Esophagus (tissue), 2 donors: ENCODE measurements around the gene PET100. TPM values are rescaled to one million over a fixed set of nuclear protein-coding genes. Genes with fewer than 3 reads are reported as not detected.

Experiments used
- H3K27ac ChIP-seq, 2 donors: one replicate each; pipeline ENCODE4 v1.5.1; 2013; ENCODE audit warnings: low read depth in 2 of 2, mild to moderate bottlenecking in 2 of 2, inconsistent platforms in 1 of 2, low read length in 1 of 2, moderate library complexity in 1 of 2
- H3K27me3 ChIP-seq, 2 donors: one replicate each; pipeline ENCODE4 v1.6.1; 2013; ENCODE audit warnings: low read length in 2 of 2, control low read depth in 1 of 2, mild to moderate bottlenecking in 1 of 2; ENCODE audit not compliant: insufficient read depth in 2 of 2, control insufficient read depth in 1 of 2
- H3K36me3 ChIP-seq, 2 donors: one replicate each; pipeline ENCODE4 v1.6.1; 2013; ENCODE audit warnings: low read length in 1 of 2; ENCODE audit not compliant: control insufficient read depth in 2 of 2, insufficient read depth in 2 of 2
- H3K4me1 ChIP-seq, 2 donors: one replicate each; pipeline ENCODE4 v1.6.1; 2013; ENCODE audit warnings: low read length in 1 of 2; ENCODE audit not compliant: control insufficient read depth in 2 of 2, insufficient read depth in 2 of 2
- H3K4me3 ChIP-seq, 2 donors: one replicate each; pipeline ENCODE4 v1.5.1; 2013; ENCODE audit warnings: low read length in 2 of 2, mild to moderate bottlenecking in 2 of 2, low read depth in 1 of 2, moderate library complexity in 1 of 2
- H3K9me3 ChIP-seq, 2 donors: one replicate each; pipeline ENCODE4 v1.6.1; 2013; ENCODE audit warnings: mild to moderate bottlenecking in 2 of 2, low read depth in 1 of 2, low read length in 1 of 2, moderate library complexity in 1 of 2; ENCODE audit not compliant: control insufficient read depth in 2 of 2, insufficient read depth in 1 of 2
- WGBS, 2 donors: extraction: QIAGEN DNeasy Blood & Tissue Kit; methylation state at CpG; one replicate each; pipeline ENCODE4 v1.1.7; 2013; 5-methylcytosine and 5-hydroxymethylcytosine counted together
- polyA plus RNA-seq, 2 donors: library from polyadenylated mRNA; stranded (reverse); fragments of 200-250 nt; gene quantifications; one replicate each; pipeline ENCODE4 v1.2.3, GENCODE V29; 2013
- donor health status: healthy with polysubstance abuse.
- donor health status: Bipolar disorder and iron deficiency.

Gene PET100
- polyA plus RNA-seq, 2 donors, result 81.3 to 234 TPM

DNA sequence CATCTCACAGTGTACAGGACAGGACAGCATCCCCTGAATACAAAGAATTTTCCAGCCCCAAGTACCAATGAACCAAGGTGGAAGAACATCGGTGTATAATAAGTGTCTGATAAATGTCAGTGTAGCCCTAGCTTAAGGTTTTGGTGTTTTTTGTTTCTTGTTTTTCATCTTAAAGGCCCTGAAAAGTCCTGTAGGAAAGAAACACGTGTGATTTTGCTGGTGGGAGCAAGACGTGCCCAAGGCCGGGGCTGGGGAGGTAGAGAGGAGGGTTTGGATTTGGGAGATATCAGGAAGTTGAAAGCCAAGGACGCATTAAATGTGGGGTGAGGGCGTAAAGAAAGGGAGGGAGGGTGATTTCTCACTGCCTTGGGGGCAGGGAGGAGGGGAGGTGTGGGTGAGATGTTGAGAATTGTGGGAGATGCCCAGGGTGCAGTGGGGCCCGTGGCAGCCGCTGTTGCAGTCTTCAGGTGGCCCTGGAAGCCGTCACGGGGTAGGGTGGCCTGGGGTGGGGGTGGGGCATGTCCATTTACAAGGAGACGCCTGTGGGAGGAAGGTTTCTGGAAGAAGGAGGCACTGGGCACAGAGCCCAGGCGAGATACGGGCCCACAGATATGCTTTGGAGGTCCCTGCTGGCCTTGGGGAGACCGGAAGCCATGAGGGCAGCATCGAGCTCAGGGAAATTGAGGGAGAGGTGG lies 27.2 kb upstream of the PET100 start:
- Histone ChIP-seq H3K36me3 (peaks cover 0 to 20% of the 10 kb centered on the region in 2 donors), H3K27ac (peak overlapping the region in 1 of 2 donors; percentile 58), H3K27me3 (no peaks in the 10 kb centered on the region), H3K4me3 (no peak overlapping the region), H3K4me1 (peaks cover 0 to 6% of the 10 kb centered on the region in 2 donors), H3K9me3 (no peaks in the 10 kb centered on the region)
- WGBS, 2 donors, result 38 to 46% methylated on average over 15 of the region's 15 CpGs

- Histone ChIP-seq H3K9me3 (no peaks in the 10 kb centered on the region), H3K27ac (peak overlapping the region; percentile 58 to 78), H3K4me3 (no peak overlapping the region), H3K36me3 (peaks cover 0 to 22% of the 10 kb centered on the region in 2 donors), H3K4me1 (peaks cover 0 to 6% of the 10 kb centered on the region in 2 donors), H3K27me3 (no peaks in the 10 kb centered on the region)
- WGBS, 2 donors, result 55 to 59% methylated on average over 11 of the region's 11 CpGs
These were observed 26.6 kb upstream of the PET100 start for GRCh38 chr19:7602935-7603497.

DNA sequence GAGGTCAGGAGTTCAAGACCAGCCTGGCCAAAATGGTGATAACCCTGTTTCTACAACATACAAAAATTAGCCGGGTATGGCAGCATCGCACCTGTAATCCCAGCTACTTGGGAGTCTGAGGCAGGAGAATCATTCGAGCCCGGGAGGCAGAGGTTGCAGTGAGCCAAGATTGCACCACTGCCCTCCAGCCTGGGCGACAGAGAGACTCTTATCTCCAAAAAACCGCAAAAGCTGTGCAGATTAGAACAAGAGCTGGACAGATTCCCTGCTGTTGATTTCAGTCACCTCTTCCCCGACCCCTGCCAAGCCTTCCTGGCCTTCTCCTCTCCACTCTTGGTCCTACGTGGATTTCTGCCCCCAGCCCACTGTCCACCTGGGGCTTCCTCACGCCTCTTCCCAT lies 25.7 kb upstream of the PET100 start:
- Histone ChIP-seq H3K4me1 (peaks cover 0 to 6% of the 10 kb centered on the region in 2 donors), H3K4me3 (no peak overlapping the region), H3K9me3 (no peaks in the 10 kb centered on the region), H3K27me3 (no peaks in the 10 kb centered on the region), H3K27ac (peak overlapping the region in 1 of 2 donors; percentile 19), H3K36me3 (peaks cover 0 to 26% of the 10 kb centered on the region in 2 donors)
- WGBS, 2 donors, result 77 to 80% methylated on average over 9 of the region's 9 CpGs

GRCh38 chr19:7605490-7606222 lies 23.9 kb upstream of the PET100 start:
- Histone ChIP-seq H3K27ac (no peak overlapping the region), H3K9me3 (no peaks in the 10 kb centered on the region), H3K4me3 (no peak overlapping the region), H3K4me1 (peaks cover 0 to 6% of the 10 kb centered on the region in 2 donors), H3K27me3 (no peaks in the 10 kb centered on the region), H3K36me3 (peaks cover 0 to 29% of the 10 kb centered on the region in 2 donors)
- whole genome bisulfite sequencing, 2 donors, result 72 to 76% methylated on average over 13 to 14 of the region's 14 CpGs

DNA sequence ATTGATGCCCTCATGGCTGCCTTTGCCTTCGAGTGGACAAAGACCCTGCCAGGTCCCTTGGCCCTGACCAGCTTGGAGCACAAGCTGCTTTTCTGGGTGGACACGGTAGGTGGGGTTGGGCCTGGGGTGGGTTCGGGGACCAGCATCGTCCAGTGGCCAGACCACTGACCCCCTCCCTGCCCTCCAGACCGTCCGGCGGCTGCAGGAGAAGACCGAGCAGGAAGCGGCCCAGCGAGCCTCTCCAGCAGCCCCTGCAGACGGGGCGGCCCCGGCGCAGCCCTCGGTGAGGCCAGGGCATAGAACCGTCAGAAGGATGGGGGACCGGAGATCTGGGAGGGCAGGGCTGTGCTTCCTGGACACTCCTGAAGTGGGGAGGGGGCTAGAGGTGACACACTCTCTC lies 23.3 kb upstream of the PET100 start:
- 90 to 94% methylated on average over 17 of the region's 17 CpGs for whole genome bisulfite sequencing, 2 donors
- H3K4me1 ChIP-seq, result peaks cover 0 to 6% of the 10 kb centered on the region in 2 donors
- peaks cover 0 to 30% of the 10 kb centered on the region in 2 donors for H3K36me3 ChIP-seq

GRCh38 chr19:7607212-7607873 lies 22.2 kb upstream of the PET100 start:
- no peaks in the 10 kb centered on the region for H3K27me3 ChIP-seq
- peaks cover 0 to 5% of the 10 kb centered on the region in 2 donors for H3K4me1 ChIP-seq
- H3K4me3 ChIP-seq, result no peak overlapping the region
- WGBS, 2 donors, result 80 to 81% methylated on average over 10 of the region's 10 CpGs
- no peaks in the 10 kb centered on the region for H3K9me3 ChIP-seq
- no peak overlapping the region for H3K27ac ChIP-seq
- peaks cover 0 to 35% of the 10 kb centered on the region in 2 donors for H3K36me3 ChIP-seq

More for the DNA sequence above, 23.3 kb upstream of the PET100 start:
- H3K4me3 ChIP-seq, result no peak overlapping the region
- H3K27me3 ChIP-seq, result no peaks in the 10 kb centered on the region
- H3K9me3 ChIP-seq, result no peaks in the 10 kb centered on the region
- no peak overlapping the region for H3K27ac ChIP-seq

- no peak overlapping the region for H3K27ac ChIP-seq
- peaks cover 0 to 4% of the 10 kb centered on the region in 2 donors for H3K4me1 ChIP-seq
- no peaks in the 10 kb centered on the region for H3K27me3 ChIP-seq
- WGBS, 2 donors, result 91 to 92% methylated on average over 25 of the region's 25 CpGs
- no peak overlapping the region for H3K4me3 ChIP-seq
- H3K9me3 ChIP-seq, result no peaks in the 10 kb centered on the region
- H3K36me3 ChIP-seq, result peaks cover 0 to 39% of the 10 kb centered on the region in 2 donors
These were observed 21.6 kb upstream of the PET100 start for GRCh38 chr19:7607874-7608560.

- WGBS, 2 donors, result 85 to 89% methylated on average over 31 of the region's 31 CpGs
- Histone ChIP-seq H3K4me1 (no peaks in the 10 kb centered on the region), H3K4me3 (no peak overlapping the region), H3K36me3 (peaks cover 0 to 37% of the 10 kb centered on the region in 2 donors), H3K27me3 (no peaks in the 10 kb centered on the region), H3K9me3 (no peaks in the 10 kb centered on the region), H3K27ac (no peak overlapping the region)
These were observed 18.9 kb upstream of the PET100 start for GRCh38 chr19:7610491-7611240.
